AG08396 (cell line): Measurements from ENCODE around the gene MAST1.
"Not testable (repeated sequence)": the region's sequence is repeated elsewhere in the genome, so short reads cannot be mapped to it uniquely, and the experiment has no call there.

Experiments used
- DNase-seq: peaks from one replicate; pipeline ENCODE4 v3.0.0; 2012; ENCODE audit warnings: low spot score, mixed read lengths

The MAST1 gene

DNA sequence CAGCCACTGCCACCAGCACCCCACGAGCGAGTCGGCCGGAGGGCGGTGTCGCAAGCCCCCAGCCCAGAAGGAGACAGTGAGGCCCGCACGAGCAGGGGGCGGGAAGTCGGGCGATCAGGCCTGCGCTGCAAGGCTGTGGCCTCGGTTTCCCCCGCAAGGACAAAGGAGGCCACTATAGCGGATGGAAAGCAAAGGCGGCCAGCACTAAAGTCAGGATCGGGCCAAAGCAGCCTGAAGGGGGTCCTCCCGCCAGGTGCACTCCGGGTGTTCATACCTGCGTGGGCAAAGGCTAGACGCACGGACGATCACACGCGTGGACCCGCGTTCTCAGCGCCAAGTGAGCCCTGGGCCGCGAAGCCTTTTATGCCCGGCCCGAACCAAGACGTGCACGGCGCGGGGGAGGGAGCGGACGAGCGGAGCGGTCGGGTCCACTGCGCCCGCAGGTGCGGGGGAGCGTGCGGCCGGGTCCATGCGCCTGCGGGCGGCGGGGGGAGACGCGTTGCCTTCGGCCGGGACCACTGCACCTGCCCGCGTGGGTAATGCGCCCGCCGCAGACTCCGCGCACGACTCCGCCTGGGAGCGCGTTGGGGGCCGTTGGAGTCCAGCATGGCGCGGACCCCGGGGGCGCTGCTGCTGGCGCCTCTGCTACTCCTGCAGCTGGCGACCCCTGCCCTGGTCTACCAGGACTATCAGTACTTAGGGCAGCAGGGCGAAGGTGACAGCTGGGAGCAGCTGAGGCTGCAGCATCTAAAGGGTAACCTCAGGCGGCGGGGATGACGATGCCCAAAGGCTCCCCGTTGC is 36.6 kb upstream of the MAST1 start, which contains the start of the genes PRDX2 and THSD8:
Gene PRDX2 (minus strand): TSS at position 335 of the 801 bp plus-strand sequence. CDS start 539 bp downstream, outside the sequence.
Gene THSD8 (plus strand): TSS at position 604 of the 801 bp plus-strand sequence. CDS start 3 bp downstream, at position 607.
- DNase-seq, result peak; percentile 89

DNA sequence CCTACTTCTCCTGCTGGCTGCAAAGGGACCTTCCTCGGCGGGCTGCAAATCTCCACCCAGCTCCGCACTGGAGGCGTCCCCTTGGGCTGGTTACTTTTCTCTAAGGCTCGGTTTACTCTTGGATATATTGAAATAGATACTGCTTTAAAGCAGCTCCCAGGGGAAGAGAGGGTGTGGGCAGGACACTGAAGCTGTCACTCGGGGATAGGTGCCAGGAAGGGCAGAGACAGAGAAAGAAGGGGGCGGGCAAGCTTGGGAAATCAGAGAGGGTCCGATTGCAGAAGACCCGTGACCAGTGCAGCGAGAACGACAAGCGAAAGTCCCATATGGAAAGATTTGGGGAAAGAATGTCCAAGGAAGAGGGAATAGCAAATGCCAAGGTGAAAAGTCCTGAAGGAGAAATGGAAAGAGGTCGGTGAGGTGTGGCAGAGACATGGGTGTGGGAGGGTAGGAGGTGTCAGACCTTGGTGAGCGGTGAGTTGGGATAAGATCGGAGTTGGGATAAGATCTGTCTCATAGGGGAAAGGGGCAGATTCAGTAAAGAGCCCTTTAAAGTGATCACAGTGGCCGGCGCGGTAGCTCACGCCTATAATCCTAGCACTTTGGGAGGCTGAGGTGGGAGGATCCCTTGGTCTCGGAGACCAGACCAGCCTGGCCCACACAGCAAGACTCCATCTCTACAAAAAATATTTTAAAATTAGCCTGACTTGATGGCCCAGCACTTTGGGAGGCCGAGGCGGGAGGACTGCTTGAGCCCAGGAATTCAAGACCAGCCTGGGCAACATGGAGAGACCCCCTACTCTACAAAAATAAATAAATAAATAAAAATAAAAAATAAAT is 35.8 kb upstream of the MAST1 start:
- peak; percentile 65 for DNase-seq

DNA sequence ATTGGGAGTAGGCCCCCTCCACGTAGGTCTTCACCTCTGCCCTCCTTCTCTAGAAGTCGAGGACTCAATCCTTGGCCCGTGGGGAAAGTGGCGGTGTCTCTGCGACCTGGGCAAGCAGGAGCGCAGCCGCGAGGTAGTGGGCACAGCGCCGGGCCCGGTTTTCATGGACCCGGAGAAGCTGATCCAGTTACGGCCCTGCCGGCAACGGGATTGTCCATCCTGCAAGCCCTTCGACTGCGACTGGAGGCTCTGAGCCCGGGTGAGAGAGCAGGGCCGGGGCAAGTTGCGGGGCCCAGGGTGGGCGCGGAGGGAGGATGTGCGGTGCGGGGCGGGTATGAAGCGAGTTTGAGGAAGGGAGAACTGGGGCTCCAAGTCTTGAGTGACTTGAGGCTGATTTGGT is 34.3 kb upstream of the MAST1 start:
- no peak for DNase-seq

DNA sequence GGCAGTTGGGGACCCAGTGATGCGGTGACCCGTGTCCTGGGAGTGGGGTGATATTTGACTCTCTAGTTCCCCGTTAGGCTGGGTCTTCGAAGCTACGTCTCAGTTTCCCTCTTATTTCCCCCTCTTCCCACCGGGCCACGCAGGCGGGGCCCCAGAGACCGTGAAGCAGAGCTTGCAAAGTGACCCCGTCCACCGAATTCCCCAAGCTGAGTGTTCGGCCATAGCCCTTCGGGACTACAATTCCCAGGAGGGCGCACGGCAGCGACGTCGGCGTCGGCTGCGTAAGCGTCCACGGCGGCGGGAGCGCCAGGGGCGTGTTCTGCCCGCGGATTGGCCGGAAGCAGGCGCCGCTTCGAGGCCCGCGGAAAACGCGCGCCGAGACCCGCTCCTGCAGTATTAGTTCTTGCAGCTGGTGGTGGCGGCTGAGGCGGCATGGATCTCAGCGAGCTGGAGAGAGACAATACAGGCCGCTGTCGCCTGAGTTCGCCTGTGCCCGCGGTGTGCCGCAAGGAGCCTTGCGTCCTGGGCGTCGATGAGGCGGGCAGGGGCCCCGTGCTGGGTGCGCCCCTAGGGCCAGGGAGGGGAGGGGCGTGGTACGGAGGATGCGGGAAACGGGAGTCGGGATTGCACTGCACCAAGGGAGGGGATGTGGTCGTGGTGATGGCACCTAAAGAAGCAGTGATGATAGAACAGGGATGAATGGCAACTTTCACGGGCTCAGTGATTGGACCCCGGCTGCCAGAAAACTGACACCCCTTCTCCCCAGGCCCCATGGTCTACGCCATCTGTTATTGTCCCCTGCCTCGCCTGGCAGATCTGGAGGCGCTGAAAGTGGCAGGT is 31.9 kb upstream of the MAST1 start, which contains the start of gene RNASEH2A:
Gene RNASEH2A (plus strand): TSS at position 343 of the 840 bp plus-strand sequence. CDS start 90 bp downstream, at position 433.
- DNase-seq, result peak; percentile 98

DNA sequence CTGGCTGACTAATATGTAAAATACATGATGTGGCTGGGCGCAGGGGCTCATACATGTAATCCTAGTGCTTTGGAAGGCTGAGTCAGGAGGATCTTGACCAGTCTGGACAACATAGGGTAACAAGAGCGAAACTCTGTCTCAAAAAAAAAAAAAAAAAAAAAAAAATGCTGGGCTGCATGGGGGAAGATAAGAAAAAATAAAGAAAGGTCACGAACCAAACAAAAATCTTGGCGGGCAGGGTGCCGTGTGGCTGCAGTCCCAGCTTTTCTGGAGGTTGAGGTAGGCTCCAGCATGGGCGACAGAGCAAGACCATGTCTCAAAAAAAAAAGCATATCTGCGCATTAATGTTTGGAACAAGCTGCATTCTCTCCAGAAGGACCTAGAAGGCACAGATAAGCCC is 23.2 kb upstream of the MAST1 start:
- DNase-seq, result no peak

DNA sequence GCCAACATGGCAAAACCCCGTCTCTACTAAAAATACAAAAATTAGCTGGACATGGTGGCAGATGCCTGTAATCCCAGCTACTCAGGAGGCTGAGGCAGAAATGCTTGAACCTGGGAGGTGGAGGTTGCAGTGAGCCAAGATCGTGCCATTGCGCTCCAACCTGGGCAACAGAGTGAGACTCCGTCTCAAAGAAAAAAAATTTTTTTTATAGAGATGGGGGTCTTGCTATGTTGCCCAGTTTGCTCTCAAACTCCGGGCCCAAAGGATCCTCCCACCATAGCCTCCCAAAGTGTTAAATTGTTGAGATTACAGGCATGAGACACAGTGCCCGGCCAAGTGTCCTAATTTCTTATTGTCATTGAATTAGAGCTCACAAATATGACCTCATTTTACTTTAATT is 21.1 kb upstream of the MAST1 start:
- not testable (repeated sequence) for DNase-seq

DNA sequence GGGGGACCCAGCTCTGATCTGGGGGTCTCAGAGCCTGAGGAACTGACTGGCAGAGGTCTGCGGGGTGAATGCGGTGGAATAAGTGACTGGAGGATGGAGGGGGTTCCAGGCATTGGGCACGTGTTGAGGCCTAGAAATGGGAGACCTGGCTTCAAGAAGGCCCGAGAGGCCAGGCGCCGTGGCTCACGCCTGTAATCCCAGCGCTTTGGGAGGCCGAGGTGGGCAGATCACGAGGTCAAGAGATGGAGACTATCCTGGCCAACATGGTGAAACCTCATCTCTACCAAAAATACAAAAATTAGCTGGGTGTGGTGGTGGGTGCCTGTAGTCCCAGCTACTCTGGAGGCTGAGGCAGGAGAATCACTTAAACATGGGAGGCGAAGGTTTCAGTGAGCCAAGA is 20.5 kb upstream of the MAST1 start:
- DNase-seq, result not testable (repeated sequence)

DNA sequence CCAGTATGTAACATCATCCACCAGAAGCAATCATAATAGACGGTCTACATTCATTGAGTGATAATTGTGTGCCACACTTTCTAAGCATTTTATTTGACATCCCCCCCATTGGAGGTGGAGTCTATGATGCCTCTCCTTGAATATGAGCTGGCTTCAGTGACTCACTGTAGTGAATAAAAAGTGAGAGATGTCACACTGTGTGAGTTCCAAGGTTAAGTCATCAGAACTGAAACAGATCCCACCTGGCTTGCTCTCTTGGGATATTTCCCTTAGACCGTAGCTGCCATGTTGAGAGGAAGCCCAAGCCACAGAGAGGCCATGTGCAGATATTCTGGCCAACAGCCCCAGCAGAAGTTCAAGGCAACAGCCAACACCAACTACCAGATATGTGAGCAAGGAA is 16.6 kb upstream of the MAST1 start:
- DNase-seq, result no peak

DNA sequence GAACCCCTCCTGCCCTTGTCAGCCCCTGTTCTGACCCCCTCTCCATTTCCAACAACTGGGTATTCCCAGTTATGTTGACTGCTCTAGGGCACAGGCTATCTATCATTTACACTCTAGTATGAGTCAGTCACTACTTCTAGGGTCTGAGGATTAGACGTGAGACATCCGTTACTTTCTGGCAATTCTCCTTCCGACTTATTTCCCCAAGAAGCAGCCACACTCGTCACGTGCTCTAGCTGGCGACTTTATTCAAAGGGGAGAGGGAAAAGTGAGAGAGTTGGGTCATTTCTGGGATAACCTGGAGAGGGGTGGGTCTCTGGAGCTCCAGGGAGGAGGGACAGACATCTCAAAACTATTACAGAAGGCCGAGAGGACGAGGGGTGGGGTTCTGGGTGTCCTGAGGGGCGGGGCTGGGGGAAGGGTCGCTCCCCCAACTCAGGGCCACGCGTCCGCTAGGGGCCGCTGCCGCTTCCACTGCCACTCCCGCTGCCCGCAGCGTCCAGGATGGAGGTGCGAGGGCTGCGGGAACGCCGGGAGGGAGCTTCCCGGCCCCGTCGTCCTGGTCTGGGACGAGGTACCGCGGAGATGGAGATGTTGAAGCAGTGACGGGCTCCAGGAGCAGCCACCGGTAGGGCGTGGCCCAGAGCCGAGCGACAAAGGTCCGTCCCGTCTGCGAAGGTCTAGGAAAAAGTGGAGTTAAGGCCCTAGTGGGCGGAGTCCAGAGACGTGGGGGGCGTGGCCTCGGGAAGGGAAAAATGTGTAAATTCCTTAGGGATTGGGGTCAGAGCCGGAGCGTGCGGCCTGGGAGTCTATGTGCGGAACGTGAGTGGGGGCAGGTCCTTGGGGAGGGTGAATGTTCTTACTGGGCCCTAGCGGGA is 12.8 kb upstream of the MAST1 start:
- peak; percentile 65 for DNase-seq

DNA sequence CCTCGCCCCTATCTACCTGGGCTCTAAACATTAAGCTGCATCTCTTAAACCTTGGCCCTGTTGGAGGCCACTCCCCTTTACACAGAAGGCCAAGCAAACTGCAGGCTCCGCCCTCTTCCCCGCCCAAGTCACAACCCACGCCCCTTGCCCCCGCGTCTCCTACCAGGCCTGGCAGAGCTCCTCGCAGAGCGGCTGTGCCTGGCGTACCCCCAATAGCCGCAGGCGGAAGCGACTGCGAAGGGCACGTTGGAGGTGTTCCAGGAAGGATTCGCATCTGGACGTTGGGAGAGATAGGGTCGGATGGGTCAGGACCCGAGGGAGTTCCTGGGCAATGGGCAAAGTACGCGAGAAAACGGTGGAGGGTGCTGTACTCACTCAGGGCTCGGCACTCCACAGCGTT is 9.8 kb upstream of the MAST1 start:
- DNase-seq, result peak; percentile 40

DNA sequence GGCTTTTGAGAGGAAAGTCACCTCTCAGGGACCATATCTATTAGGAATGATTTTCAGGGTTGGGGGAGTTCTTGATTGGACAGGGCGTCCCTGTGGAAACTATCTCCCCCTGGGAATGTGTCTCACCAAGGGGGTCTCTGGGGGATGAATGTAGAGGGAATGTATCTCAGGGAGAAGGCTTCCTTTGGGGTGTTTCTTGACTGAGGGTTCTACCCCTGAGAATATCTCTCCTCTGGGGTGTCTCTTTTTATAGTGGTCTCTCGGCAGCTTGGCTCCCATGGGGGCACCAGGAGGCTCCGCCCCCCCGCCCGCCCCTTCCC is 4.9 kb upstream of the MAST1 start:
- DNase-seq, result no peak

DNA sequence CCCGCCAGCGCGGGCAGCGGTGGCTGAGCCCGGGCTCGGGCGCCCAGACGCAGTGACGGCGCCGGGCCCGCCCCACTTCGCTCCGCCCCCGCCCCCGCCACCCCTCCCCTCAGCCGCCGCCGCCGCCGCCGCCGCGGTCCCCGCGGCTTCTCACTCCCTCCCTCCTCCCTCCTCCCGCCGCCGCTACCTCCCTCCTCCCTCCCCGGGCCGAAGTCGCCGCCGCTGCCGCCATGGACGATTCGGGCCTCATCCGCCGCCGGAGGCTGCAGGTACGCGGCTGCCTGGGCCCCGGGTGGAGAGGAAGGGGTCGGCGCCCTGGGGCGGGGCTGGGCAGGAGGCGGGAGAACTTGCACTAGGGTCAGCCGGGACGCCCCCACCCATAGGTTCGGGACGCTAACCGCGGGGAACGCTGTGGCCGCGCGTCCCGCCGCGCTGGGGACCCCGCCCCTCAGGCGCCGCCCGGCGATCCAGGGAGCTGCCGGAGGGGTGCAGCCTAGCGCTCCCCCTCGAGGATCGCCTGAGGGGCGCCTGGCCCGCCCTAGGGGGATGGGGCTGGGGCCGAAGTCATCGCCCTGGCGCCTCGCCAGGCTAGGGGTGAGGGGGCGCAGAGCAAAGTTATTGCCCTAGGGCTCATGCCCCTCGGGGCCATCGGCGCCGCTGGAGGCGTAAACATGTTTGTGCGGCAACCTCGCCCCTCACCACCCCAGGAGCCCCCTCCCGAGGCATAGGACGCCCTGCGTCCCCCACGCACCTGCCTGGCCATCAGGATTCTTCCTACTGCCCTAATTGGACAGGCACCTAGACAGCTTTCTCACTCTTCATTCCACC is 4.4 kb upstream of the MAST1 start:
- DNase-seq, result peak; percentile 70

DNA sequence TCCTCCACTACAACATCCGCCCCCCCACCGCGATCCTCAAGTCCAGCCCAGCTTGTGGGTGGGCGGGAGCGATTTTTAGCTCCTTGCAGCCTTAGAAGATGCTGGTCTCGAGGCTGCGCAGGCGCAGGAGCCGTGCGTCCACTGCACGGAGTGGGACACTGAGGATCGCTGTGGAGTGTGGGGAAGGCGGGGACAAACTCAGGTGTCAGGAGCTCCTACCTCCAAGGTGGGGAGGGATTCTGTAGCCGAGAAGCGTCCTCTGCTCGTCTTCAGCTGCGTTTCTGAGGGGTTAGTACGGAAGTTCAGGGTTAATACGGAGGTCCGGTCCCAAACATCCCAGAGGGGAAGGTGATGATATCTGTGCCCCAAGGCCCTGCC is 3.8 kb upstream of the MAST1 start, which contains the start of gene RTBDN:
Gene RTBDN (minus strand): TSS at position 14 of the 378 bp plus-strand sequence. CDS start 4,600 bp downstream, outside the sequence.
- no peak for DNase-seq

DNA sequence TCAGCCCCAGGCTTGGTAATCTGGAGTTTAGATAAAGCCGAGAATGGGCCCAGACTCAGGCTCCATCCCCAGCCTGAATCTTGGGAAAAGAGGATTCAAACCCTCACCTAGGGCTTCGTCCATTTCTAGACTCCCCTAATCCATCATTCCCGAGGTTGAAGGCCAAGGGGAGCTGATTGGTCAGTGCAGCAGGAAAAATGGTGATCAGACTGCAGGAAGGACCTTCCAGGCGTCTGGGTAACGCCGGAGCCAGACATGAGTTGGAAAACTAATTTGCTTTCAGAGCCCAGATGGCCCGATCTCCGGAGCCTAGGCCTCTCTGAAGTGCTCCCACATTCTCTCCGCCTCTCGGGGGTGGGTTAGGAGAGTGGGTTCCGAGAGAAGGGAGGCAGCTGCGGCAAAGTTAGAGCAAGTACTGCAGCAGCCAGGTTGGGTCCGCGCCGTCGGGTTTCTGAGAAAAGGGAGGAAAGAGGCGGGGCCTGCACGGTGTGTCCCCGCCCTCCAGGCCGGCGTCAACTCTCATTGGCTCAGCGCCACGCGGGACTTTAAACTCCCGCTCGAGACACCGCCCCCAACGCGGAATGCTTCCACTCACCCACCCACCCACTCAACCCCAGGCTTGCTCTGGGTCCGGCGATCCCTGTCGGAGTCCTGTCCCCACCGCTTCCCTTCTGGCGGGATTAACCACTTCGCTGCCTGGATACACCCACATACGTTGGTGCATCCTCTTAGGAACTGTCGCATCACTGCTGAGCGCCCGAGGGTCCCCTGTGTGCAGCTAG is 3.1 kb upstream of the MAST1 start:
- DNase-seq, result peak; percentile 63

DNA sequence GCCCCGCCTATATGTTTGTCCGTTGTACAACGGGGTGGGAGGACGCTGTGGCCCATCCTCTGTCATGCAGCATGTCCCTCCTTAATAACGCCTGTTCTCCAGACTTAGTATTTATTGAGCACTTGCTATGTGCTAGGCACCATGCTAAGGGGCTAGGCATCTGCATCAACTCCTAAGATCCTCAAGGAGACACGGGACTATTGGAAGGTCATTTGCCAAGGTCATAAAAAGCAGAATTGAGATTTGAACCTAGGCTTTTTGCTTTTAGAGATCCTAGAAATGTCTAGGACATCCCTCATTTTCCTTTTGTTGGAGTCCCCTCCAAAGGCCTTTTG is 1.8 kb upstream of the MAST1 start:
- DNase-seq, result no peak

DNA sequence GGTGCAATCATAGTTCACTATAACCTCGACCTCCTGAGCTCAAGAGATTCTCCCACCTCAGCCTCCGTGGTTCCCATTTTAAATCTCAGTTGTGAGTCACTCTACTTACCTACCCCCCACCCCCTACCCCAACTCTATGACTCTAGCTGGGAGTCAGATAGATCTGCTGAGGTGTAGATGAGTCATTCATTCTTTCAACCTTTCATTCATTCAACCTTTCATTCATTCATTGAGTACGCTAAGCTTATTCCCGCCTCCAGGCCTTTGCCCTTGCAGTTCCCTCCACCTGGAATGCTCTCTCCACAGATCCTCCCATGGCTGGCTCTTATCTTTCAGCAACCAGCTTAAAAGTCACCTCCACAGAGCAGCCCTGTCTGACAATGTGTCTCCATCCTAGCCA is 1.1 kb upstream of the MAST1 start:
- no peak for DNase-seq

DNA sequence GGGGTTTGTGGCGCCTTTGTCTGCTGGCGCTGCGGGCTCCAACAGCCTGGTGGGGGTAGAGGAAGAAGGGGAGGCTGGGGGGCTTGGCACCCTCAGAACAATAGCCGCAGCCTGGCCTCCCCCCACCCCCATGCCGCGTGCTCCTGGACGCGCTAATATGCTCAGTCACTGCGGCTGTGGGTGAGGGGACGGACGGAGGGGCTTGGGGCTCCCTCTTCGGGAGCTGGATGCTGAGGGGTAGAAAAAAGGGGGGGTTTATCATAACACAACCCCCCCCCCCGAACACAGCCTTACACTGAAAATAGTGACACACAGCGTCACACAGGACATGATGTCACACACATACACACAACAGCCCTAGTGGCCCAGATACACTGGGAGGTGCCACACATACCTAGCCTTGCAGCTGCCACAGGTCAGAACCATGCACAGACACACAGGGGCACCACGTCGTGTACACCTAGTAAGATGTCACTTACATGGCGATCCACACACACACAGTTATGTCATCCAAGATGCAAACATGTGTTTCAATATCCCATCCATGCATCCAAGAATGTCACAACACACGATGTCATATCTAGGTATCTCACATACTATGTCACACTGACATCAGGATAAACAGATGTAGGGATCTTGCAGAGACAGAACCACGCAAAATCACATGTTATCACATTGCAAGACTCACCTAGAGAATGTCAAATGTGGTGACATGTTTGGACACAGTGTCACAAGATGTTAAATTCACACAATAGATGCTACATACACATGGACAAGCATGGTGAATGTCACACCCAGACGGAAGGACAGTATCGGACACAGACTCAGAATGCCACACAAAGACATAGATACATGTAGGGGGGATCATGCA is 806 bp downstream of the MAST1 start:
- DNase-seq, result no peak
